Neural cell (in vitro differentiated cells): ENCODE data around the gene GMCL1. TPM values are rescaled to one million over a fixed set of nuclear protein-coding genes. Genes with fewer than 3 reads are reported as not detected.

Source experiments
- H2AFZ ChIP-seq: fragments of 200-600, 300-800 bp; sonication (generic), shearing (Covaris generic); 2 replicates; pipeline ENCODE4 v1.6.0; 2014; ENCODE audit warnings: low read depth, mild to moderate bottlenecking, antibody characterized with exemption, low read length, moderate library complexity
- H3F3A ChIP-seq: fragments of 200-600 bp; shearing (Covaris generic); 2 replicates; pipeline ENCODE4 v1.6.1; 2016; ENCODE audit warnings: mild to moderate bottlenecking, moderate library complexity, mixed read lengths, antibody characterized with exemption, low read length; ENCODE audit not compliant: insufficient read depth, poor library complexity, severe bottlenecking
- H3K27ac ChIP-seq: fragments of 200-600, 300-800 bp; sonication (generic), shearing (Covaris generic); 2 replicates; pipeline ENCODE4 v1.5.1; 2014; ENCODE audit warnings: mild to moderate bottlenecking, low read length, moderate library complexity
- H3K27me3 ChIP-seq: fragments of 300-800, 200-600 bp; sonication (generic), shearing (Covaris generic); 2 replicates; pipeline ENCODE4 v1.6.0; 2014; ENCODE audit warnings: mild to moderate bottlenecking, low read depth, low read length, moderate library complexity; ENCODE audit not compliant: insufficient read depth
- H3K36me3 ChIP-seq: fragments of 300-800, 200-600 bp; sonication (generic), shearing (Covaris generic); 2 replicates; pipeline ENCODE4 v1.5.1; 2014; ENCODE audit warnings: mild to moderate bottlenecking, antibody characterized with exemption, low read length, moderate library complexity; ENCODE audit not compliant: insufficient read depth
- H3K4me2 ChIP-seq: fragments of 300-800, 200-600 bp; sonication (generic), shearing (Covaris generic); 2 replicates; pipeline ENCODE4 v1.6.0; 2014; ENCODE audit warnings: mild to moderate bottlenecking, low read length
- H3K4me3 ChIP-seq: fragments of 300-800, 200-600 bp; sonication (generic), shearing (Covaris generic); 2 replicates; pipeline ENCODE4 v1.5.1; 2014; ENCODE audit warnings: mild to moderate bottlenecking, low read length, moderate library complexity
- H3K79me2 ChIP-seq: fragments of 200-600 bp; shearing (Covaris generic); replicated peaks from 2 replicates; pipeline ENCODE4 v1.6.0; 2014; ENCODE audit warnings: mild to moderate bottlenecking, low read length, moderate library complexity; ENCODE audit not compliant: insufficient read depth
- H3K9ac ChIP-seq: fragments of 300-800, 200-600 bp; sonication (generic), shearing (Covaris generic); 2 replicates; pipeline ENCODE4 v1.6.1; 2016; ENCODE audit warnings: mild to moderate bottlenecking, low read length, mixed read lengths
- H3K9me2 ChIP-seq: fragments of 200-600 bp; shearing (Covaris generic); 2 replicates; pipeline ENCODE4 v1.6.1; 2016; ENCODE audit warnings: mild to moderate bottlenecking, low read length, mixed read lengths; ENCODE audit not compliant: insufficient read depth
- H3K9me3 ChIP-seq: fragments of 200-600, 300-800 bp; sonication (generic), shearing (Covaris generic); 2 replicates; pipeline ENCODE4 v1.6.1; 2016; ENCODE audit warnings: mild to moderate bottlenecking, mixed run types, low read length, moderate library complexity, mixed read lengths
- H4K20me1 ChIP-seq: fragments of 200-600 bp; shearing (Covaris generic); 2 replicates; pipeline ENCODE4 v1.6.1; 2016; ENCODE audit warnings: mild to moderate bottlenecking, mixed run types; ENCODE audit not compliant: insufficient read depth
- CTCF ChIP-seq: fragments of 450-650 bp; IDR thresholded peaks from 2 replicates; pipeline ENCODE4 v1.5.1; 2014; ENCODE audit warnings: antibody characterized with exemption, mild to moderate bottlenecking, moderate library complexity; ENCODE audit not compliant: poor library complexity, severe bottlenecking
- EP300 ChIP-seq: fragments of 450-650 bp; conservative IDR thresholded peaks from 2 replicates; pipeline ENCODE4 v1.6.1; 2014; ENCODE audit warnings: antibody characterized with exemption, mild to moderate bottlenecking, moderate library complexity; ENCODE audit not compliant: poor library complexity, severe bottlenecking
- EZH2 ChIP-seq: fragments of 200-600, 300-800 bp; shearing (Covaris generic), sonication (generic); IDR thresholded peaks from 2 replicates; pipeline ENCODE4 v1.6.1; 2014; ENCODE audit warnings: antibody characterized with exemption, low read length, borderline replicate concordance, mild to moderate bottlenecking; ENCODE audit not compliant: insufficient read depth, poor library complexity, severe bottlenecking
- MXI1 ChIP-seq: fragments of 450-650 bp; conservative IDR thresholded peaks from 2 replicates; pipeline ENCODE4 v1.6.1; 2014; ENCODE audit warnings: antibody characterized with exemption, mild to moderate bottlenecking; ENCODE audit not compliant: poor library complexity, severe bottlenecking
- POLR2AphosphoS5 ChIP-seq: IDR thresholded peaks from 2 replicates; pipeline ENCODE4 v1.6.1; 2012
- RAD21 ChIP-seq: fragments of 450-650 bp; conservative IDR thresholded peaks from 2 replicates; pipeline ENCODE4 v1.6.1; 2014; ENCODE audit warnings: antibody characterized with exemption, mild to moderate bottlenecking, moderate library complexity
- SMC3 ChIP-seq: fragments of 450-650 bp; conservative IDR thresholded peaks from 2 replicates; pipeline ENCODE4 v1.6.1; 2014; ENCODE audit warnings: antibody characterized with exemption, mild to moderate bottlenecking, moderate library complexity; ENCODE audit not compliant: poor library complexity
- TAF1 ChIP-seq: IDR thresholded peaks from 2 replicates; pipeline ENCODE4 v1.6.1; 2012; ENCODE audit warnings: low read depth
- polyA plus RNA-seq: library from polyadenylated mRNA; depleted of rRNA; stranded (reverse); fragments of >200 nt; gene quantifications from 2 replicates; pipeline ENCODE4 v1.2.3, GENCODE V29; 2014
- TF ChIP-seq, protein P1 (sequence below): IDR thresholded peaks from 2 replicates; pipeline ENCODE4 v1.6.1; 2012; ENCODE audit warnings: borderline replicate concordance

The GMCL1 gene
- polyA plus RNA-seq, 1 donor from 2014 or later: 18.8 TPM

DNA sequence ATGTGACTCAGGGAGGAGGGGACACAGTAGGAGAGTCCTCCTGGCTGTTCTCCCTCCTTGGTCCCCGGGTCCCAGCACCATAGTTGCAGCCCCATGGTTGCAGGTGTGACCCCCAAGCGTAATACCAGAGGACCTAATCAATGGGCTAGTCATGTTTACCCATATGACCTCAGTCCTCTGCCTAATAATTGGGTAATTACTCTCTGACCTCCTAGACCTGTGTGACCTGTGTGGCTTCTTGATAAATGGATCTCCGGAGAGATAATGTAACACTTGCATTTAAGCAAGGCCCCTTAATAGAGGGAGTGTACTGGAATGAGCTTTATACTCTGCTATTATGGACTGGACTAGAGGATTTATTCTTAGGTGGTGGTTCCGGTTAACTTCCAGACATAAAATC, 32.2 kb upstream of the GMCL1 start:
- H3K79me2 ChIP-seq: no peaks in the 10 kb centered on the region
- no peak overlapping the region for H3K27ac ChIP-seq
- no peak overlapping the region for H3K9ac ChIP-seq
- H3K9me3 ChIP-seq: no peaks in the 10 kb centered on the region
- H3K36me3 ChIP-seq: no peaks in the 10 kb centered on the region
- no peak overlapping the region for H2AFZ ChIP-seq
- no peaks in the 10 kb centered on the region for H4K20me1 ChIP-seq
- no peak overlapping the region for H3K4me2 ChIP-seq
- TF ChIP-seq EZH2 (no peak), EP300 (no peak), SMC3 (no peak), POLR2AphosphoS5 (no peak)
- no peak overlapping the region for H3K4me3 ChIP-seq
- H3F3A ChIP-seq: no peaks in the 10 kb centered on the region
- no peaks in the 10 kb centered on the region for H3K27me3 ChIP-seq
- H3K9me2 ChIP-seq: no peaks in the 10 kb centered on the region

DNA sequence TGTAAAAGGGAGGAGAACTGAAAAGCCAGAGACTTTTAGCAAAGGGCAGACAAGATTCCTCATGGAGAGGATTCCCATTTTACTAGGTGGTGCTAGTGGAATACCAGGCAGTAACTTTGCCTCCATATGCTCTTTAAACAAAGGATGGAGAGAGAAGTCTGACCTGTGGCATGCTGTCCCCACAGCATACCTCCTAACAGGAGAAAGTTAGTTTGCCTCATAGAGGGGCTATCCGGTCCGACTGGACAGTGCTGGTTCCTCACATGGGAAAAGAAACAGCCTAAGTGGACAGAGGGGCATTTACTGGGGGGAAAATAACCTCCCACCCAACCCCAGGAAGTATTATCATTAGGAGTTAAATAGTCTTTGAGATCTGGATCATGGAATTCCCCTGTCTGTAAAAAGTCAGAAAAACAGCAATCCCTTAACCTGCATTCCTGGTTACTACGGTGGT, 31.6 kb upstream of the GMCL1 start:
- Histone ChIP-seq H3K9ac (no peak overlapping the region), H2AFZ (no peak overlapping the region), H3K36me3 (no peaks in the 10 kb centered on the region), H3F3A (no peaks in the 10 kb centered on the region), H3K9me2 (no peaks in the 10 kb centered on the region), H3K4me2 (no peak overlapping the region), H3K79me2 (no peaks in the 10 kb centered on the region), H3K27ac (no peak overlapping the region), H3K4me3 (no peak overlapping the region), H3K9me3 (no peaks in the 10 kb centered on the region), H3K27me3 (no peaks in the 10 kb centered on the region), H4K20me1 (no peaks in the 10 kb centered on the region)
- TF ChIP-seq MXI1 (no peak), TAF1 (no peak)

- Histone ChIP-seq H3K36me3 (no peaks in the 10 kb centered on the region), H2AFZ (no peak overlapping the region), H3K79me2 (no peaks in the 10 kb centered on the region), H3K27ac (no peak overlapping the region), H3K9me2 (no peaks in the 10 kb centered on the region), H3K9me3 (no peaks in the 10 kb centered on the region), H3K4me2 (no peak overlapping the region), H3F3A (no peaks in the 10 kb centered on the region), H3K27me3 (no peaks in the 10 kb centered on the region), H3K9ac (no peak overlapping the region), H4K20me1 (no peaks in the 10 kb centered on the region), H3K4me3 (no peak overlapping the region)
- TF ChIP-seq RAD21 (no peak), EP300 (no peak), EZH2 (no peak), POLR2AphosphoS5 (no peak), CTCF (no peak), SMC3 (no peak), MXI1 (no peak), TAF1 (no peak)
- TF ChIP-seq, protein P1, sequence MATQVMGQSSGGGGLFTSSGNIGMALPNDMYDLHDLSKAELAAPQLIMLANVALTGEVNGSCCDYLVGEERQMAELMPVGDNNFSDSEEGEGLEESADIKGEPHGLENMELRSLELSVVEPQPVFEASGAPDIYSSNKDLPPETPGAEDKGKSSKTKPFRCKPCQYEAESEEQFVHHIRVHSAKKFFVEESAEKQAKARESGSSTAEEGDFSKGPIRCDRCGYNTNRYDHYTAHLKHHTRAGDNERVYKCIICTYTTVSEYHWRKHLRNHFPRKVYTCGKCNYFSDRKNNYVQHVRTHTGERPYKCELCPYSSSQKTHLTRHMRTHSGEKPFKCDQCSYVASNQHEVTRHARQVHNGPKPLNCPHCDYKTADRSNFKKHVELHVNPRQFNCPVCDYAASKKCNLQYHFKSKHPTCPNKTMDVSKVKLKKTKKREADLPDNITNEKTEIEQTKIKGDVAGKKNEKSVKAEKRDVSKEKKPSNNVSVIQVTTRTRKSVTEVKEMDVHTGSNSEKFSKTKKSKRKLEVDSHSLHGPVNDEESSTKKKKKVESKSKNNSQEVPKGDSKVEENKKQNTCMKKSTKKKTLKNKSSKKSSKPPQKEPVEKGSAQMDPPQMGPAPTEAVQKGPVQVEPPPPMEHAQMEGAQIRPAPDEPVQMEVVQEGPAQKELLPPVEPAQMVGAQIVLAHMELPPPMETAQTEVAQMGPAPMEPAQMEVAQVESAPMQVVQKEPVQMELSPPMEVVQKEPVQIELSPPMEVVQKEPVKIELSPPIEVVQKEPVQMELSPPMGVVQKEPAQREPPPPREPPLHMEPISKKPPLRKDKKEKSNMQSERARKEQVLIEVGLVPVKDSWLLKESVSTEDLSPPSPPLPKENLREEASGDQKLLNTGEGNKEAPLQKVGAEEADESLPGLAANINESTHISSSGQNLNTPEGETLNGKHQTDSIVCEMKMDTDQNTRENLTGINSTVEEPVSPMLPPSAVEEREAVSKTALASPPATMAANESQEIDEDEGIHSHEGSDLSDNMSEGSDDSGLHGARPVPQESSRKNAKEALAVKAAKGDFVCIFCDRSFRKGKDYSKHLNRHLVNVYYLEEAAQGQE: no peak
Measured at GRCh38 chr2:69798290-69798908, 31.1 kb upstream of the GMCL1 start.
